Inflammatory macrophage (primary cell): Measurements from ENCODE around the gene OTUD7B.

Experiments
- DNase-seq, 2 donors: peaks; one replicate each; pipeline ENCODE4 v3.0.0-alpha.2; 2020 to 2022

The OTUD7B gene

DNA sequence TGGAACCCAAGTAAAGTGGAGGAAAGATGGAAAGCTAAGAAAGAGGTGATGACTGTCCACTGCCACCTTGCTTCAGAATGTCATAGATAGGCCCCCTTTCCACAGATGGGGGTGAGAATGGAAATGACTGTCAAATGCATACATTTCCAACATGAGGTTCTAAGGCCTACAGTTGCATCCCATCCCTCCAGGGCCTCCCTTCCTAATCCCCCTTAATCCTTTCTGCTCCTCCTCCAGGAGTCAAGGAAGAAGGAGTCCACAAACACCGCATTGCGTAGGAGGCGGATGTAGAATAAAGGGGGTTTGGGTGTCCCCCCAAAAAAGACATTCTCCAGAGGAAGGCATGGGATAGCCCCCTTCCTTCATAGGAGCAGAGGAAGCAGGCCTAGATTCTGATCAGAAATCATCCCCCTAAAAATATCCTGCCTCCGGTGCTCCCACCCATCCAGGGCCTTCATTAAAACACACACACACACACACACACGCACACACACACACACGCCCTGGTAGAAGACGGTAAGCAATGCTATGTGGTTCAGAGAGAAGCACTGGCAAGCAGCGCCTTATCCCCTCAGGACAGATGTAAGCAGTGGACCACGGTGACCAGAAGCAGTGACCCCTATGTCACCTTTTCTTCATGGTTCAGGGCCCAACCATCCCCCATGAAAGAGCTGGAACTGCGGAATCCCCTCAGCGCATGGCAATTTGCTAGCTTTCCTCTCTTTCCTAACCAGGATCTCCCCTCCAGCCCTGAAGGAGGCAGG is 94.9 kb downstream of the OTUD7B start:
- DNase-seq: no peak

GRCh38 chr1:149914545-149914944 is 96.0 kb downstream of the OTUD7B start:
- no peak for DNase-seq

DNA sequence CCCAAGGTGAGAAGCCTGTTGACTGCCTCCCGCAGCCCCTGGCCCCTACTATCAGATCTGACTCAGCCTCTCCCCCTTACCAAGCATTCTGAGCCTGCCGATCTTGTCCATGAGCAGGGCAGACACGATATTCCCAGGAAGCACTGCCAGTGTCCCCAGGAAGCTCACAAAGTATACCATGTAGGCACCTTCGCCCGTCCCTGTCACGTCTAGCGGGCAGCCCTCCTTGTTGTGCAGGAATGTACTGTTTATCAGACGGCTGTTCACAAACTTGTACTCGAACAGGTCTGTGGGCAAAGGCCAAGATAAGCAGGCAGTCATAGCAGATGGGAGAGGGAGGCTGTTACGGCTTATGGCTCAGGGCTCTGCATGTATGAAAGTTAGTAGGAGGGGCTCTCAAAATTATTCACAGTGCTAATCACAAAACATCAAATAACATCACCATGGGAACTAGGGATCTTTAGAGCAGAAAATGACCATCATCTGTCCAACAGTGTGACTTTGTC is 103.9 kb downstream of the OTUD7B start:
- DNase-seq: no peak

DNA sequence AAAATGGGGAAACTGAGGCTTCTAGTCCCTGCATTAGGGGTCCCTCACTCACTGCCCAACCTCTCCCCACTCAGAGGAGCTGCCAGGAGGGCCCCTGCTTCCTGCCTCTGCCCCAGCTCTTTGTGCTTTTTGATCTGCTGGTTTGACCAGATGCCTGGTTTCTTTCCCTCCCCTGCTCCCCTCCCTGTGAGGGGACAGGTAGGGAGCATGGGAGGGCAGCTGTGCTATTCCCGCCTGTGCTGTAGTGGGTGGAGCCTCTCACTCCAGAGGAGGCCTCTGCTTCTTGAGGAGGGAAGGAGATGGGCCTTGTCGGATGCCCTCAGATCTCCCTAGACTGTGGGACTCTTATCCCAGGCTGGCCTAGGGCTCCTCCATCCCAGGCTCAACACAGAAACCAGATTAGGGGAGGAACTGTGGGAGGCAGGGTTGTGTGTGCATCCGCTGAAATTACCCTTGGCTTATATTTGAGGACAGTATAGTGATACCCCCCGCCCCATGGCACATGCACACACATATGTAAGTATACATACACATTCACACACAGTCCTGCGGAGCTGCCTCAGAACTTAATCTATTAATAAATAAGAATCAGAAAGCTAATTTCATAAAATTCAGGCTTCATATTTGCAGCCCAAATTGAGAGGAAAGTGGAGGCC is 106.6 kb downstream of the OTUD7B start:
- no peak for DNase-seq

- DNase-seq: peak; percentile 80 to 89
Measured at GRCh38 chr1:149899460-149900284, 110.9 kb downstream of the OTUD7B start, which contains the start of gene BOLA1. BOLA1 (plus strand) TSS chr1:149899568; CDS start chr1:149900060, 492 bp downstream.

DNA sequence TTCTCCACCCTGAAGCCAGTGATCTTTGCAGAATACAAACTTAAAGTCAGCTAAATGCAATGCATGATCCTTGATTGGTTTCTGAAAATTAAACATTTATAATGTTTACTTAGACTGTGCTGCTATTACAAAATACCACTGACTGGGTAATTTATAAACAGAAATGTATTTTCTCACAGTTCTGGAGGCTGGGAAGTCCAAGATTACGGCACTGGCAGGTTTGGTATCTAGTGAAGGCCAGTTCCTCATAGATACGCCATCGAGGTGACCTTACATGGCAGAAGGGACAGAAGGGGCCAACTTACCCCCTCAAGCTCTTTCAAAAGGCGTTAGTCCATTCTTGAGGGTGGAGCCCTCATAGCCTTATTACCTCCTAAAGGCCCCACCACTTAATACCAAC is 114.0 kb downstream of the OTUD7B start:
- DNase-seq: no peak

GRCh38 chr1:149888999-149889289 is 121.6 kb downstream of the OTUD7B start:
- no peak for DNase-seq

DNA sequence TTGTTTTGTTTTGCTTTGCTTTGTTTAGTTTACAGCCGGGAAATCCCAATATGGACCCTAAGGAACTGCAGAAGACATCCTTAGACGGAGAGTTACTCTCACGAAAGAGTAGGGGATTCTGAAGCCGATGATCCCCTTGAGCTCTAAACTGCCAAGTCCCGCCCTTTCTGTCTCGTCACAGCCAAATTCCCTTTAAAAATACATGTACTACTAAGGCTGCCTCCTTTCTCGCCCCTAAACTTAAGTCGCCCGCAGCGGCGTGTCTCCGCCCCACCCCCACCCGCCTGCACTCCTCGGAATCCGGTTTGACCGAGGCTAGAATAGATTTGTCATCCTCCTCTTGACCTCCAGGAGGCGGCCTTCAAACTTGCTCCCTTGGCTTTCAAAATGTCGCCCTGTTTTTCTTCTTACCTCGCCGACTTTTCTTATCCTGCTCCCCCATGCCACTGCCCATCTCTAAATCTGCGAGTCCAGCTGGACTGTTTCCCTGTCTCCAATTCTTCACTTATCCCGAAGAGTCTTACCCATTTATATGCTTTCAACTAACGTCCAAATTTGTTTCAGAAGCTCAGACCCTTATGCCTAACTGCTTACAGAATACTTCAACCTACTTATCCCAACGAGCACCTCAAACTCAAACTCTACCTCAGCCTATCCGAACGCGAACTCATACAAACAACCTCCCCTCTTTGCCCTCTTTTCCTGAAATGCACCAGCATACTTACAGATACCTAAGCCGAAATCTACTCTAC is 122.1 kb downstream of the OTUD7B start:
- DNase-seq: peak; percentile 83 to 87
